H1 (cell line): ENCODE results near the gene CDC42EP2. TPM values are rescaled to one million over a fixed set of nuclear protein-coding genes. Genes with fewer than 3 reads are reported as not detected.

ENCODE experiments used
- CBX5 ChIP-seq: fragments of 300-800, 300-1000 bp; sonication (generic); IDR thresholded peaks from 2 replicates; pipeline ENCODE4 v1.7.1; 2016; ENCODE audit warnings: antibody characterized with exemption, low read length, low read depth
- KDM5A ChIP-seq: fragments of 200-600 bp; IDR thresholded peaks from 2 replicates; pipeline ENCODE4 v1.7.1; 2012; ENCODE audit warnings: mild to moderate bottlenecking, low read length, inconsistent platforms, mixed read lengths
- TAF1 ChIP-seq: IDR thresholded peaks from 2 replicates; pipeline ENCODE4 v1.6.1; 2011; ENCODE audit warnings: mild to moderate bottlenecking, low read depth, low read length
- polyA plus RNA-seq, 7 experiments: library from polyadenylated mRNA; depleted of rRNA in 3 of 7; stranded (reverse) in 5 of 7; unstranded in 2 of 7; fragments of >200 nt in 5 of 7; fragments of 200-250 nt in 2 of 7; gene quantifications; 1 replicate in 5 of 7; 2 replicates in 1 of 7; 4 replicates in 1 of 7; pipeline versions ENCODE4 v1.2.1 to v1.2.3, GENCODE V29; 2011 to 2013; ENCODE audit warnings: missing spikeins in 2 of 7, mixed read lengths in 2 of 7
- total RNA-seq: library from RNA; stranded (reverse); fragmentation: NEBNext Ultra II Directional; extraction: Animal tissue kit (Norgen Biotek cat#: 25700); gene quantifications from 2 replicates; pipeline ENCODE4 v1.2.1, GENCODE V29; 2021
- TF ChIP-seq, protein P1 (sequence below): IDR thresholded peaks from 2 replicates; pipeline ENCODE4 v1.6.1; 2012; ENCODE audit warnings: inconsistent platforms
- TF ChIP-seq, protein P2 (sequence below): IDR thresholded peaks from 2 replicates; pipeline ENCODE4 v1.6.1; 2012; ENCODE audit warnings: inconsistent platforms

CDC42EP2 gene
- total and polyA plus RNA-seq, 2 of the 8 experiments (the other 6 are each of a cell fraction or from before 2014, with no cell fraction given) = 11.8 to 13.3 TPM

DNA sequence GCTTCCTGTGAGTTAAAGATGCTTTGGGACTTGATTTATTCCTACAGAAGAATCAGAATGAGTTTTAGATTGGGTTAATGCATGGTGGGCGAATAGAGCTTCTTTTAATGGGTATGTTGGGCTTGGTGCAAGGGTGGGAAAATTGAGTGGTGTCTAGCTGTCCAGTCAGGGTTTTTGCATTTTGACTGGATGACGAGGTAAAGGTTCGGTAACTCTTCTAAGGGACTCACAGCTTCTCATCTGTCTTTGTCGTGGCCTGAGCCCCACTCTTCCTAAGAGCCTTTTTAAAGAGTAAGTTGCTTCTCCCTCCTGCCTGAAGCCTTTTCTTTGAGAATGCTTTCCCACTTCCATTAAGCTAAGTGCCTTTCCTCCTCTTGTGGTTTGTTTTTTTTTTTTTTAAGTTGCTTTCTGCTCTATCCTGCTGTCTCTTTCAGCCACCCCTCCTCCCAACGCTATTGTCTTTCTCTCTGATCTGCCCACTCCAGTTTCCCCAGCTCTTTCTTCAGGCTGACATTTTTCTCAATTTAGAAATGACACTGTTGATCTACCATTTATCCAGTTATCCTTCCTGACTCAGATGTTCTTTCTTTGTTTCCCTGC, 20.1 kb downstream of the CDC42EP2 start (continued):
- TF ChIP-seq, protein P1, sequence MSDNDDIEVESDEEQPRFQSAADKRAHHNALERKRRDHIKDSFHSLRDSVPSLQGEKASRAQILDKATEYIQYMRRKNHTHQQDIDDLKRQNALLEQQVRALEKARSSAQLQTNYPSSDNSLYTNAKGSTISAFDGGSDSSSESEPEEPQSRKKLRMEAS = no peak
- TF ChIP-seq, protein P2, sequence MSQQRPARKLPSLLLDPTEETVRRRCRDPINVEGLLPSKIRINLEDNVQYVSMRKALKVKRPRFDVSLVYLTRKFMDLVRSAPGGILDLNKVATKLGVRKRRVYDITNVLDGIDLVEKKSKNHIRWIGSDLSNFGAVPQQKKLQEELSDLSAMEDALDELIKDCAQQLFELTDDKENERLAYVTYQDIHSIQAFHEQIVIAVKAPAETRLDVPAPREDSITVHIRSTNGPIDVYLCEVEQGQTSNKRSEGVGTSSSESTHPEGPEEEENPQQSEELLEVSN = no peak
- TF ChIP-seq CBX5 (no peak), TAF1 (no peak), KDM5A (no peak)
- TF ChIP-seq, all 59 proteins: peak for 0
